Neural cell (in vitro differentiated cells): ENCODE results near the gene FBXL17. TPM values are rescaled to one million over a fixed set of nuclear protein-coding genes. Genes with fewer than 3 reads are reported as not detected.

Experiments
- H2AFZ ChIP-seq: fragments of 200-600, 300-800 bp; sonication (generic), shearing (Covaris generic); 2 replicates; pipeline ENCODE4 v1.6.0; 2014; ENCODE audit warnings: low read depth, mild to moderate bottlenecking, antibody characterized with exemption, low read length, moderate library complexity
- H3F3A ChIP-seq: fragments of 200-600 bp; shearing (Covaris generic); 2 replicates; pipeline ENCODE4 v1.6.1; 2016; ENCODE audit warnings: mild to moderate bottlenecking, moderate library complexity, mixed read lengths, antibody characterized with exemption, low read length; ENCODE audit not compliant: insufficient read depth, poor library complexity, severe bottlenecking
- H3K27ac ChIP-seq: fragments of 200-600, 300-800 bp; sonication (generic), shearing (Covaris generic); 2 replicates; pipeline ENCODE4 v1.5.1; 2014; ENCODE audit warnings: mild to moderate bottlenecking, low read length, moderate library complexity
- H3K27me3 ChIP-seq: fragments of 300-800, 200-600 bp; sonication (generic), shearing (Covaris generic); 2 replicates; pipeline ENCODE4 v1.6.0; 2014; ENCODE audit warnings: mild to moderate bottlenecking, low read depth, low read length, moderate library complexity; ENCODE audit not compliant: insufficient read depth
- H3K36me3 ChIP-seq: fragments of 300-800, 200-600 bp; sonication (generic), shearing (Covaris generic); 2 replicates; pipeline ENCODE4 v1.5.1; 2014; ENCODE audit warnings: mild to moderate bottlenecking, antibody characterized with exemption, low read length, moderate library complexity; ENCODE audit not compliant: insufficient read depth
- H3K4me2 ChIP-seq: fragments of 300-800, 200-600 bp; sonication (generic), shearing (Covaris generic); 2 replicates; pipeline ENCODE4 v1.6.0; 2014; ENCODE audit warnings: mild to moderate bottlenecking, low read length
- H3K4me3 ChIP-seq: fragments of 300-800, 200-600 bp; sonication (generic), shearing (Covaris generic); 2 replicates; pipeline ENCODE4 v1.5.1; 2014; ENCODE audit warnings: mild to moderate bottlenecking, low read length, moderate library complexity
- H3K79me2 ChIP-seq: fragments of 200-600 bp; shearing (Covaris generic); replicated peaks from 2 replicates; pipeline ENCODE4 v1.6.0; 2014; ENCODE audit warnings: mild to moderate bottlenecking, low read length, moderate library complexity; ENCODE audit not compliant: insufficient read depth
- H3K9ac ChIP-seq: fragments of 300-800, 200-600 bp; sonication (generic), shearing (Covaris generic); 2 replicates; pipeline ENCODE4 v1.6.1; 2016; ENCODE audit warnings: mild to moderate bottlenecking, low read length, mixed read lengths
- H3K9me2 ChIP-seq: fragments of 200-600 bp; shearing (Covaris generic); 2 replicates; pipeline ENCODE4 v1.6.1; 2016; ENCODE audit warnings: mild to moderate bottlenecking, low read length, mixed read lengths; ENCODE audit not compliant: insufficient read depth
- H3K9me3 ChIP-seq: fragments of 200-600, 300-800 bp; sonication (generic), shearing (Covaris generic); 2 replicates; pipeline ENCODE4 v1.6.1; 2016; ENCODE audit warnings: mild to moderate bottlenecking, mixed run types, low read length, moderate library complexity, mixed read lengths
- H4K20me1 ChIP-seq: fragments of 200-600 bp; shearing (Covaris generic); 2 replicates; pipeline ENCODE4 v1.6.1; 2016; ENCODE audit warnings: mild to moderate bottlenecking, mixed run types; ENCODE audit not compliant: insufficient read depth
- CTCF ChIP-seq: fragments of 450-650 bp; IDR thresholded peaks from 2 replicates; pipeline ENCODE4 v1.5.1; 2014; ENCODE audit warnings: antibody characterized with exemption, mild to moderate bottlenecking, moderate library complexity; ENCODE audit not compliant: poor library complexity, severe bottlenecking
- EP300 ChIP-seq: fragments of 450-650 bp; conservative IDR thresholded peaks from 2 replicates; pipeline ENCODE4 v1.6.1; 2014; ENCODE audit warnings: antibody characterized with exemption, mild to moderate bottlenecking, moderate library complexity; ENCODE audit not compliant: poor library complexity, severe bottlenecking
- MXI1 ChIP-seq: fragments of 450-650 bp; conservative IDR thresholded peaks from 2 replicates; pipeline ENCODE4 v1.6.1; 2014; ENCODE audit warnings: antibody characterized with exemption, mild to moderate bottlenecking; ENCODE audit not compliant: poor library complexity, severe bottlenecking
- POLR2AphosphoS5 ChIP-seq: IDR thresholded peaks from 2 replicates; pipeline ENCODE4 v1.6.1; 2012
- RAD21 ChIP-seq: fragments of 450-650 bp; conservative IDR thresholded peaks from 2 replicates; pipeline ENCODE4 v1.6.1; 2014; ENCODE audit warnings: antibody characterized with exemption, mild to moderate bottlenecking, moderate library complexity
- REST ChIP-seq: IDR thresholded peaks from 2 replicates; pipeline ENCODE4 v1.6.1; 2012; ENCODE audit warnings: borderline replicate concordance
- SMC3 ChIP-seq: fragments of 450-650 bp; conservative IDR thresholded peaks from 2 replicates; pipeline ENCODE4 v1.6.1; 2014; ENCODE audit warnings: antibody characterized with exemption, mild to moderate bottlenecking, moderate library complexity; ENCODE audit not compliant: poor library complexity
- TAF1 ChIP-seq: IDR thresholded peaks from 2 replicates; pipeline ENCODE4 v1.6.1; 2012; ENCODE audit warnings: low read depth
- polyA plus RNA-seq: library from polyadenylated mRNA; depleted of rRNA; stranded (reverse); fragments of >200 nt; gene quantifications from 2 replicates; pipeline ENCODE4 v1.2.3, GENCODE V29; 2014

The FBXL17 gene
- polyA plus RNA-seq, 1 donor from 2014 or later = 19.6 TPM

- H3K9me2 ChIP-seq = no peaks in the 10 kb centered on the region
- no peak overlapping the region for H3K4me2 ChIP-seq
- no peaks in the 10 kb centered on the region for H3K27me3 ChIP-seq
- TF ChIP-seq REST = no peak
- TF ChIP-seq SMC3 = no peak
- no peak for TF ChIP-seq EP300
- TF ChIP-seq POLR2AphosphoS5 = no peak
- no peak for TF ChIP-seq MXI1
- TF ChIP-seq CTCF = no peak
- no peak overlapping the region for H3K27ac ChIP-seq
- no peaks in the 10 kb centered on the region for H3K79me2 ChIP-seq
- H3F3A ChIP-seq = no peaks in the 10 kb centered on the region
- H2AFZ ChIP-seq = no peak overlapping the region
- no peaks in the 10 kb centered on the region for H3K36me3 ChIP-seq
- no peak overlapping the region for H3K4me3 ChIP-seq
- no peak overlapping the region for H3K9ac ChIP-seq
- no peaks in the 10 kb centered on the region for H3K9me3 ChIP-seq
- H4K20me1 ChIP-seq = no peaks in the 10 kb centered on the region
Observed at GRCh38 chr5:108036482-108036881, 345.4 kb downstream of the FBXL17 start.

GRCh38 chr5:108028883-108029282, 353.0 kb downstream of the FBXL17 start:
- Histone ChIP-seq H2AFZ (no peak overlapping the region), H3K79me2 (no peaks in the 10 kb centered on the region), H3F3A (no peaks in the 10 kb centered on the region), H3K27ac (no peak overlapping the region), H3K36me3 (no peaks in the 10 kb centered on the region), H3K9ac (no peak overlapping the region), H3K27me3 (no peaks in the 10 kb centered on the region), H3K9me2 (no peaks in the 10 kb centered on the region), H3K9me3 (no peaks in the 10 kb centered on the region), H3K4me3 (no peak overlapping the region), H3K4me2 (no peak overlapping the region), H4K20me1 (no peaks in the 10 kb centered on the region)
- TF ChIP-seq TAF1 = no peak
- TF ChIP-seq REST = no peak
- TF ChIP-seq EP300 = no peak
- TF ChIP-seq RAD21 = no peak
